GM12874 (cell line): ENCODE measurements around the gene CCDC32.
A peak's percentile ranks its signal among the peaks of the same experiment; 100 is the strongest.

Source experiments
- CTCF ChIP-seq: IDR thresholded peaks from 2 replicates; pipeline ENCODE4 v1.5.1; 2011; ENCODE audit warnings: low read depth, mild to moderate bottlenecking, control low read depth, low read length, moderate library complexity; ENCODE audit not compliant: insufficient read depth

CCDC32 gene

GRCh38 chr15:40595219-40595618, 30.4 kb upstream of the CCDC32 start:
- TF ChIP-seq CTCF, result no peak

GRCh38 chr15:40594429-40594836, 29.6 kb upstream of the CCDC32 start:
- TF ChIP-seq CTCF, result peak; percentile 23; the same call in 1 of the 2 replicates

GRCh38 chr15:40593588-40594428, 29.0 kb upstream of the CCDC32 start, which contains the start of gene KNL1:
Gene KNL1 (plus strand): TSS chr15:40594249. CDS start chr15:40602932, 8,683 bp downstream.
- TF ChIP-seq CTCF, result no peak

DNA sequence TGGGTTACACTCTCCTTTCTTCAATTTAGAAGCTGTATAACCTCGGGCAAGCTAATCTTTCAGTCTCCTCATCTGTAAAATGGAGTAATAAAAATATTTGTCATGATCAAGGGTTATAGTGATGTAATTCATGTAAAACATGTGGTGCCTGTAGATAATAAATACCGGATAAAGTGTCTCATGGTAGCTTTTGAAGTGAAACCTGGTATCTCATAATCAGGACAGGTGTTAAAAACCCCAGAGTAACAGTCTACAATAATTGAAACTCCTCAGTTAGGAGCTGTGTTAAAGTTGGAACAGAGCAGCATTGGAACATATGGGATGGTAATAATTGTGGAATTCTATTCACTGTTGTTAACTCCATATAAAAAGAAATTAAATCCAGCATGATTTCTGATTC, 28.3 kb upstream of the CCDC32 start:
- no peak for TF ChIP-seq CTCF

DNA sequence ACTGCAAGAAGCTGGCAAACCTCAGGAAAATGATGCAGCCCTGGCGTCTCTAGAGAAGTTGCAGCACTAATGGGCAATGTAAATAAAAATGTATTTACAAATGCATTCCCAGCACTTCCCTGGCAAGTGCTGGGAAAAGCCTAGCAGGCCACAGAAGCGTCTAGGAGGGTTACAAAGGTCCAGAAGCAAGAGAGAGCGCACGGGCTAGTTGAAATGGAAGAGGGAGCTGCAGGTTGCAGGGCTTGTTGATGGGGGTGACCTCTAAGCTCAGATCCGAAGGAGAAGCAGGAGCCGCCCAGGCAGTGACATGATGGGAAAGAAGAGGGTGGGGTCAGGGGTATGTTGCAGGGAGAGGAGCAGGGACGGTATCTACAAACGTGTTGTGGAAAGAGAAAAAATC, 26.5 kb upstream of the CCDC32 start:
- no peak for TF ChIP-seq CTCF

DNA sequence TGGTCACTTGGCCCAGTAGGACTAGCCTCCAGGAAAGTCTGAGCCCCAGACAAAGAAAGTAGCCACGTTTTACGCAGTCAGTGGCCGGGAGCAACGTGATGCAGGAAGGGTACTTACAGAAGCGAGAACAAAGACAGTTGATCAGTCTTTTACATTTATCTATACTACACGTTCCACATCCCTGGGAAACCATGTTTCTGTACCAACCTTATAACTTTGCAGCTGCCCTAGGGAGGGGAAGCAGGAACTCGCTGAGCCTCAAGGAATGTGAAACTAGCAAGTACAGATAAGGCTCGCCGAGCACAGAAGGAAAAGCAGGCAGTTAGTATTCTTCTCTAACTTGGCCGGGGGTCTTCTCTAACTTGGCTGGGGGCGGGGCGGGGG, 25.8 kb upstream of the CCDC32 start:
- TF ChIP-seq CTCF, result no peak

GRCh38 chr15:40584191-40584590, 19.3 kb upstream of the CCDC32 start:
- no peak for TF ChIP-seq CTCF
